Osteoblast (primary cell): ENCODE measurements around the gene ZBTB5. TPM values are rescaled to one million over a fixed set of nuclear protein-coding genes. Genes with fewer than 3 reads are reported as not detected.

Experiments used
- DNase-seq: peaks from one replicate; pipeline ENCODE4 v3.0.0; 2011; ENCODE audit warnings: low spot score, mixed read lengths; ENCODE audit not compliant: insufficient read length; ENCODE audit errors: missing footprints
- H2AFZ ChIP-seq: 2 replicates; pipeline ENCODE4 v1.6.0; 2011; ENCODE audit warnings: mild to moderate bottlenecking, low read length
- H3K27ac ChIP-seq: 2 replicates; pipeline ENCODE4 v1.5.1; 2011; ENCODE audit warnings: mild to moderate bottlenecking, low read depth, low read length, moderate library complexity
- H3K27me3 ChIP-seq: 2 replicates; pipeline ENCODE4 v1.6.0; 2012; ENCODE audit warnings: mild to moderate bottlenecking, control low read depth, inconsistent platforms, low read length, moderate library complexity; ENCODE audit not compliant: insufficient read depth
- H3K36me3 ChIP-seq: 2 replicates; pipeline ENCODE4 v1.5.1; 2011; ENCODE audit warnings: mild to moderate bottlenecking, low read length, control low read depth, moderate library complexity; ENCODE audit not compliant: insufficient read depth
- H3K4me1 ChIP-seq: 2 replicates; pipeline ENCODE4 v1.5.1; 2011; ENCODE audit warnings: mild to moderate bottlenecking, low read length, control low read depth, moderate library complexity; ENCODE audit not compliant: insufficient read depth
- H3K4me2 ChIP-seq: 2 replicates; pipeline ENCODE4 v1.6.0; 2011; ENCODE audit warnings: mild to moderate bottlenecking, low read length; ENCODE audit not compliant: insufficient read depth
- H3K4me3 ChIP-seq: fragments of 200-600 bp; sonication (generic); 3 replicates; pipeline ENCODE4 v1.5.1; 2012; ENCODE audit warnings: mild to moderate bottlenecking, low read length, inconsistent platforms; ENCODE audit not compliant: insufficient read depth
- H3K79me2 ChIP-seq: 2 replicates; pipeline ENCODE4 v1.6.0; 2012; ENCODE audit warnings: mild to moderate bottlenecking, low read length, control low read depth, inconsistent platforms; ENCODE audit not compliant: insufficient read depth
- H3K9me3 ChIP-seq: 2 replicates; pipeline ENCODE4 v1.5.1; 2011; ENCODE audit warnings: low read depth, low read length, control low read depth
- H4K20me1 ChIP-seq: 2 replicates; pipeline ENCODE4 v1.6.0; 2012; ENCODE audit warnings: mild to moderate bottlenecking, low read length, control low read depth; ENCODE audit not compliant: insufficient read depth
- CTCF ChIP-seq: IDR thresholded peaks from 2 replicates; pipeline ENCODE4 v1.5.1; 2011; ENCODE audit warnings: mild to moderate bottlenecking, low read depth, low read length, moderate library complexity; ENCODE audit errors: extremely low read depth
- total RNA-seq: library from RNA; depleted of rRNA; stranded (reverse); fragments of >200 nt; gene quantifications from 2 replicates; pipeline ENCODE4 v1.2.3, GENCODE V29; 2012

Gene ZBTB5
- total RNA-seq, 1 donor = 11.6 TPM

- no peak for TF ChIP-seq CTCF
- Histone ChIP-seq H3K27ac (no peak overlapping the region), H2AFZ (no peak overlapping the region), H3K9me3 (no peaks in the 10 kb centered on the region), H3K4me1 (peaks cover 26% of the 10 kb centered on the region), H3K27me3 (no peaks in the 10 kb centered on the region), H3K4me2 (no peak overlapping the region), H3K79me2 (peaks cover 36% of the 10 kb centered on the region), H4K20me1 (peaks cover 15% of the 10 kb centered on the region), H3K36me3 (peaks cover 4% of the 10 kb centered on the region), H3K4me3 (no peak overlapping the region)
- no peak for DNase-seq
Observed at GRCh38 chr9:37420271-37421215, 44.7 kb downstream of the ZBTB5 start.

GRCh38 chr9:37419204-37419603 is 46.0 kb downstream of the ZBTB5 start:
- Histone ChIP-seq H3K36me3 (peaks cover 3% of the 10 kb centered on the region), H3K4me3 (no peak overlapping the region), H3K27me3 (no peaks in the 10 kb centered on the region), H2AFZ (no peak overlapping the region), H3K79me2 (peaks cover 23% of the 10 kb centered on the region), H3K27ac (no peak overlapping the region), H3K9me3 (no peaks in the 10 kb centered on the region), H3K4me1 (peaks cover 20% of the 10 kb centered on the region), H3K4me2 (no peak overlapping the region), H4K20me1 (peaks cover 6% of the 10 kb centered on the region)
- no peak for DNase-seq
- TF ChIP-seq CTCF = no peak

GRCh38 chr9:37417857-37418618 is 47.2 kb downstream of the ZBTB5 start:
- H3K27me3 ChIP-seq = no peaks in the 10 kb centered on the region
- no peak overlapping the region for H3K4me2 ChIP-seq
- H3K9me3 ChIP-seq = no peaks in the 10 kb centered on the region
- no peaks in the 10 kb centered on the region for H3K36me3 ChIP-seq
- peaks cover 8% of the 10 kb centered on the region for H3K4me1 ChIP-seq
- peaks cover 11% of the 10 kb centered on the region for H3K79me2 ChIP-seq
- no peak overlapping the region for H3K4me3 ChIP-seq
- no peak for DNase-seq
- no peak for TF ChIP-seq CTCF
- no peaks in the 10 kb centered on the region for H4K20me1 ChIP-seq
- no peak overlapping the region for H2AFZ ChIP-seq
- no peak overlapping the region for H3K27ac ChIP-seq
